Measurements from ENCODE around the gene BID.

- TF ChIP-seq EZH2 (IDR thresholded peaks at IDR 0.05; ENCODE audit: insufficient read depth, poor library complexity, severe bottlenecking) = no peak
- TF ChIP-seq EZH2phosphoT487 (IDR thresholded peaks at IDR 0.05; ENCODE audit: insufficient read depth, low read depth) = no peak
Measured at GRCh38 chr22:17810570-17811116, 36.4 kb upstream of the BID start.
